ENCODE data around the gene NPIPB8.
"Not testable (repeated sequence)": the region's sequence is repeated elsewhere in the genome, so short reads cannot be mapped to it uniquely, and the experiment has no call there.

Gene NPIPB8

DNA sequence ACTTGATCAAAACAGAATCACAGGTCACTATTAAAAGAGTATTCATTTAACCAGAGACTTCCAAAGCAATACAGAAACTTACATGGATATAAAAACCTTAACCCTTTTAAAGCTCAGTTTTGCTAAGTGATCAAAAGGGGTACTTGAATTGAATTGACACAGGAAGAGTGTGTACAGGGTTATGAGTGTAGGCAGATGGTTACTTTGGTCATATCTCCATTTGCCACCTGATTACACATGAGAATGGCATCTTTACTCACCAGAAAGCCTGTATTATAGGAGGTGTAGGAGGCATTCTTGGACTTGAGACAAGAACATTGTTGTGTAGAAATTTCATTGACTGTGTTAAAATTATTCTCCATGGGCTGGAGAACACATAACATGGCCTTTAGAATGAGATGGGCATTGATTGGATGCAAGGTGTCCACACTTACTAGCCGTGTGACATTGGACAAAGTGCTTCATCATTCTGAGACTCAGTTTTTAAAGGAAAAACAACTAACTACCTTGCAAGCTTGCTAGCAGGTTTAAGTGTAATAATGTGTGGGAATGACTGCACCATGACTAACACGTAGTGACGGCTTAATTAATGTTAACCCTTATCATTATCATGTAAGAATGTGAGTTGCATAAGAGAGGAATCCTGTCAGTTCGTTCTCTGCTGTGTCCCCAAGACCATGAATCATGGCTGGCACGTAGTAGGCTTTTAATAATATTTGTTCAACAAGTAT is 1.6 kb upstream of the NPIPB8 start:
- DNase-seq (ENCODE audit: low read depth in 2 of 2): not testable (repeated sequence)

DNA sequence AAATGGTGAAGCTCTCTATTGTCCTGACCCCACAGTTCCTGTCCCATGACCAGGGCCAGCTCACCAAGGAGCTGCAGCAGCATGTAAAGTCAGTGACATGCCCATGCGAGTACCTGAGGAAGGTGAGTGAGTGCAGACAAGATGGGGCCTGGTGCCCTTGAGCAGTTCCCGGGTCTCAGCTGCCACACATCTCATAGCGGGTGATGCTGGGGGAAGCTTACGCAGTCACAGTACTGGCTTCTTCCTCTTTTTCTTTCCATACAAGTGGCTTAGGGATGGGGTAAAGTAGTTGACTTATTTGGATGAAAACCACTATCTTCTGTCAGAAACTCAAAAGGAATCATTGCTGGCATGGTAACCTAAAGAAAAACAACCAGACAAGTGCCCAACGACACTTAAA is 494 bp downstream of the NPIPB8 start:
- not testable (repeated sequence) for DNase-seq (ENCODE audit: low read depth in 2 of 2)

DNA sequence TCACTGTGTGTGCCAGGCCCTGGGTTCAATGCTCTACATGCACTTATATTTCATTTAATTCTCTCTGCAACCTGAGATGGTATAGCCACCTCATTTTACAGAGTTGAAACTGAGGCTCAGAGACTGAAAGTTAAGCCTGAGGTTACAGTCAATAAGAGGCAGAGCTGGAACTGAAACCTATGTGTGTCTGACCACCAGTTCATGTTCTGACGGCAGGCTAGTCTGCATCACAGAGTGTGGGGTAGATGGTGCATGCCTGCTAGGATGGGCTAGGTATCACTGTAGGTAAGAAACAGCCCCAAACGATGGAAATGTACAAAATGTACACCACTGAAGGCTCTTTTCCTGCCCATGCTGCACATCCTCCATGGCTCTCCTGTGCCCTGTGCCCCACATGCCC is 2.1 kb downstream of the NPIPB8 start:
- DNase-seq (ENCODE audit: low read depth in 2 of 2): not testable (repeated sequence)

DNA sequence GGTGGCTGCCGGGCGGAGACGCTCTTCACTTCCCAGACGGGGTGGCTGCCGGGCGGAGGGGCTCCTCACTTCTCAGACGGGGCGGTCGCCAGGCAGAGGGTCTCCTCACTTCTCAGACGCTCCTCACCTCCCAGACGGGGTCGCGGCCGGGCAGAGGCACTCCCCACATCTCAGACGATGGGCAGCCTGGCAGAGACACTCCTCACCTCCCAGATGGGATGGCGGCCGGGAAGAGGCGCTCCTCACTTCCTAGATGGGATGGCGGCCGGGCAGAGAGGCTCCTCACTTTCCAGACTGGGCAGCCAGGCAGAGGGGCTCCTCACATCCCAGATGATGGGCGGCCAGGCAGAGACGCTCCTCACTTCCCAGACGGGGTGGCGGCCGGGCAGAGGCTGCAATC is 28.4 kb downstream of the NPIPB8 start:
- DNase-seq (ENCODE audit: low read depth in 2 of 2): not testable (repeated sequence)

DNA sequence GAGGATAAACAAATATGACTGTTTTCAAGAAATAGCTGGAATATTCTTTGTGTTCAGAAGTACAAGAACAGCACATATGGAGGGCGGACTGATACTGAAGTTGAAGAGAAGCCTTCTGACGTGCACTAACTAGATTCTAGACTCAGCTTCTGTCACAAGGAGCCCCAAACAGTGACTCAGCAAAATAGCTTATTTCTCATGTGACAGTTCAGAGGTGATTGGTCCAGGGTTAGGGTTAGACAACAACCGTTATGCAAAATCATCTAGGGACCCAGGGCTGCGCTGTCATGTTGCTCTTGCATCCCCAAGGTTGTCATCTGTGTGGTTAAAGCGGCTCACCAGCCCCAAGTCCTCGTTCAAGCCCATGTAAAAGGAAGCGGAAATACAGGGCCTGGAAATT is 29.6 kb downstream of the NPIPB8 start:
- DNase-seq (ENCODE audit: low read depth in 2 of 2): not testable (repeated sequence)

DNA sequence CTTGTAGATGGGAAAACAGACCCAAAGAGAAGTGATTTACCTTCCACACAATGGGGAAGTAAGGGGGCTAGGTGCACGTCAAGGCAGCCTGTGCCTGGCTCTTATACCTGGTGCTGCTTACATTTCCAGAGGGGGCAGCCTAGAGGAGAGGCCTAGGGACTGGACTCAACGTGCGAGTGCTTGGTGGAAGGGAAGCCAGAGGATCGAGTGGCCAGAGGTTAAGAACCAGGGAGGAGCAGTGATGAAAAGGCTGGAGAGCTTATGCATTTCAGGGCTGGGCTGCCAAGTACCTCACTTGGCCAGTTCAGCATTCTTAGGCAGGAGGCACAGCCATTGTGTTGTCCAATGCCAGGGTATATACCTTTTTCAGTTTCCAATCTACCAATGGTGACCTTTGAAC is 30.3 kb downstream of the NPIPB8 start:
- not testable (repeated sequence) for DNase-seq (ENCODE audit: low read depth in 2 of 2)

DNA sequence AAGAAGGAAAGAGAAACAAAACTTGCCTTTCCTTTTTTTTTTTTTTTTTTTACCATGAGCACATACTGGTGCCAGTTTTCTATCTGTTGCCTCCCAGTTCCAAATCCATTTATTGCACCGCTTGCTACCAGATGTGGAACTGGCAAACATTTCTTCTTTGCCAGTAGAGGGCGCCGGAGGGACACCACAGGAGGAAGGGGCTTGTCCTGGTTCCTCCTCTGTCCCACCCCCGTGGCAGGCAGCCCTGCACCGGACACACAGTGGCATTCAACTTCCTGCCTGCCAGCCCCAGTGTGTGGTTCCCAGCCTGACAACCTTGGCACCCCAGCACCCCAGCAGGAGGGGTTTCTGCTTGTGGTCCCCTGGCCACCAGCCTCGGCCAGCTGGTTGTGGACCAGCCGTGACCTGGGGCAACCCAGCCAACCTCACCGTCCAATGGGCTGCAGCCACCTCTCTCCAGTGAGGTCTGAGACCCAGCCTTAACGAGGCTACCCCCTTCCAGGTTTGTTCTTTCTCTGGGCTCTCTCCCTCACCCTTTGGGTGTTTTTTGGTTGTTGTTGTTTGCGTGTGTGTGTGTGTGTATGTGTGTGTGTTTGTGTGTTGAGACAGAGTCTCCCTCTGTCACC is 50.6 kb downstream of the NPIPB8 start:
- DNase-seq (ENCODE audit: low read depth in 2 of 2): not testable (repeated sequence)

DNA sequence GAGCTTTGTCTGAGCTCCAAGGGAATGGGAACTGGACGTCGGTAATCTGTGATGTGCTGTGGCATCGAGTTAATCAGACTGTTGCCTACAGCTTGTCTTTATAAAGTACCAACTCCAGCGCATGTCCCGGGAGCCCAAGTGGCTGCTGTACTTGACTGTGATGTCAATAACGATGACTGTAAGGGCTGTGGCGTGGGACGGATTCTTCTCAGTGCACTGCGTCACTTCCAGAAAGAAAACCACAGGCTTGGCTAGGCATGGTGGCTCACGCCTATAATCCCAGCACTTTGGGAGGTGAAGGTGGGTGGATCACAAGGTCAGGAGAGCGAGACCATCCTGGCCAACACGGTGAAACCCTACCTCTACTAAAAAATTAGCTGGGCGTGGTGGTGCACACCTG is 51.6 kb downstream of the NPIPB8 start:
- DNase-seq (ENCODE audit: low read depth in 2 of 2): not testable (repeated sequence)

DNA sequence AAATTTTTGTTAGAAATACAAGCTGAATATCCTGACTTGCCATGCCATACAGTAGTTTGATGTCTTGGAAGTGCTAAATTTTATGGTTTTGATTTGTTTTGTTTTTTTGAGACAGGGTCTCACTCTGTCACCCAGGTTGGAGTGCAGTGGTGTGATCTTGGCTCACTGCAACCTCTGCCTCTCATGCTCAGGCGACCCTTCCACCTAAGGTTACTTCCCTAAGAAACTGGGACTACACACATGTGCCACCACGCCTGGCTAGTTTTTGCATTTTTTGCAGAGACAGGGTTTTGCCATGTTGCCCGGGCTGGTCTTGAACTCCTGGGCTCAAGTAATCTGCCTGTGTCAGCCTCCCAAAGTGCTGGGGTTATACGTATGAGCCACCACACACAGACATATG is 53.9 kb downstream of the NPIPB8 start:
- not testable (repeated sequence) for DNase-seq (ENCODE audit: low read depth in 2 of 2)

DNA sequence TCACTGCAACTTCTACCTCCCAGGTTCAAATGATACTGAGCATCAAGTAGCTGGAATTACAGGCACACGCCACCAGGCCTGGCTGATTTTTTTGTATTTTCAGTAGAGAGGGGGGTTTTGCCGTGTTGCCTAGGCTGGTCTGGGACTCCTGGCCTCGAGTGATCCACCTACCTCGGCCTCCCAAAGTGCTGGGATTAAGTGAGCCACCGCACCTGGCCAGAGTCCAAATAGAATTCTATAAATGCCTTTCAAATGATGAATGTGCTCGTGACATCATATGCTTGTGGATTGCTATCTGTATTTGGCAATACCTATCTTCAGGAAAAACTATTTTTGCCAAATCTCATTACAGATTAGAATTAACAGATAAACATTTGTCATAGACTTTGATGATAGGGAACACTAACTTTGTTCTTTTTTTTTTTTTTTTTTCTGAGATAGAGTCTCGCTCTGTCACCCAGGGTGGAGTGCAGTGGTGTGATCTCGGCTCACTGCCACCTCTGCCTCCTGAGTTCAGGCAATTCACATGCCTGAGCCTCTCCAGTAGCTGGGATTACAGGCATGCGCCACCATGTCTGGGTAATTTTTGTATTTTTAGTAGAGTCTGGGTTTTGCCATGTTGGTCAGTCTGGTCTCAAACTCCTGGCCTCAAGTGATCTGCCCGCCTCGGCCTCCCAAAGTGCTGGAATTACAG is 55.5 kb downstream of the NPIPB8 start:
- not testable (repeated sequence) for DNase-seq (ENCODE audit: low read depth in 2 of 2)

DNA sequence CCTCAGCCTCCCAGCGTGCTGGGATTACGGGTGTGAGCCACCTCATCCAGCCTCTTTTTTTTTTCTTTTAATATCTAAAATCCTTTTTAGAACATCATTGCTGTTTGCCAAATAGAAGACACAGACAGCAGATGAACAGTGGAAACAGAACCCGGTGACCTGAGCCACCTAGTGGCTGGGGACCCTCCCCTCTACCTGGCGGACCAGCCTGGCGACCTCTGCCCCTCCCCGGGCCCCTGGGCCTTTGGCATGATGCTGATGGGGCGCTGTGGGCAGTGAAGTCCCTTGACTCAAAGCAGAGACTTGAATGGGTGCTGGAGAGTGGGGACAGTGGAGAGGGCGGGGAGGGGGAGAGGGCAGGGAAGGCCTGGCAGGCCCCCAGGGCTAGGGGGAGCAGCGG is 61.9 kb downstream of the NPIPB8 start:
- not testable (repeated sequence) for DNase-seq (ENCODE audit: low read depth in 2 of 2)

DNA sequence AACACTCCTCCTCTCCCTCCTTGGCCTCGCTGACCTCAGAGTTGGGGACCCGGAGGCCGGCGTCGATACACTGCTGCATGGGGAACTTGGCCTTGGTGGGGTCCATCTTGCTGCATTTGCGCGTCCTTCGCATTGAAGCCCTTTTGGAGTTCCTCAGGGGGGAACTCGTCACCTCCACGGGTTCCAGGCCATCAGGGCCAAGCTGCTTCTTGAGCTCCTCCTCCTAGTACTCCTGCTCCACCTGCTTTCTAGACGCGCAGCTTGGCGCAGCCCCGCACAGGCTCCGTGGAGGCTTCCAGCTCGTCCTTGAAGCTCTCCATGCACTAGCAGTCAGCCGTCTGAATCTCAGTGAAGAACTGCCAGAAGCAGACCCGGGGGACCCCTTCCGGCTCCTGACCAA is 62.5 kb downstream of the NPIPB8 start:
- DNase-seq (ENCODE audit: low read depth in 2 of 2): not testable (repeated sequence)

DNA sequence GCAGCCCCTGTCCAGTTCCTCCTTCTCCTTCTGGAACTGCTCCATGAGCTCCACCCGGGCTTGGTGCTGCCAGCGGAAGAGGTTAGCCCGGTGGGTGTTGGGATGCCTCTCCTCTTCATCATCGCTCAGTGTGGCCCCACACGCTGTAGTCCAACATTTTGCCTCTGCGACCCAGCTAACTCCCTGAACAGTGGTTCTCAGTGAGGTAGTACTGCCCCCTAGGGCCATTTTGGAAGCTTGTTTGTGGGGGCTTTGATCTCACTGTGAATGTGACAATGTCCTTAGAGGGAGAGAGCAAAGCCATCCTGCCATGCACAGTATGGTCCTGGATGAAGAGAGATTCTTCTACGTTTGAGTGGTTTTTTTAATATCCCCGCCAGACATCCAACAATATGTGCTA is 63.5 kb downstream of the NPIPB8 start:
- not testable (repeated sequence) for DNase-seq (ENCODE audit: low read depth in 2 of 2)

DNA sequence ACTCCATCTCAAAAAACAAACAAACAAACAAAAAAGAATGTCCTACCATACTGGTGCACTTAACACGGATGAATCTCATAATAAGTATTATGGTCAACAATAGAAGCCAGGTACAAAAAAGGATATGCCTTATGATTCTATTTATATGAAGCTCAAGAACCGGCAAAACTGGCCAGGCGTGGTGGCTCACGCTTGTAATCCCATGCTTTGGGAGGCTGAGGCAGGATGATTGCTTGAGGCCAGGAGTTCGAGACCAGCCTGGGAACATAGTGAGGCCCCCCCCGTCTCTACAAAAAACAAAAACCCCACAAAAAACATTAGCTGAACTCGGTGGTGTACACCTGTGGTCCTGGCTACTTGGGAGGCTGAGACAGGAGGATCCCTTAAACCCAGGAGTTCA is 66.4 kb downstream of the NPIPB8 start:
- not testable (repeated sequence) for DNase-seq (ENCODE audit: low read depth in 2 of 2)
